Amniotic epithelial cell (primary cell): ENCODE data around the gene KRTAP1-4.
"Not testable (repeated sequence)": the region's sequence is repeated elsewhere in the genome, so short reads cannot be mapped to it uniquely, and the experiment has no call there.

Experiments
- DNase-seq: peaks from one replicate; pipeline ENCODE4 v3.0.0-alpha.2; 2010; ENCODE audit warnings: low read depth

The KRTAP1-4 gene

DNA sequence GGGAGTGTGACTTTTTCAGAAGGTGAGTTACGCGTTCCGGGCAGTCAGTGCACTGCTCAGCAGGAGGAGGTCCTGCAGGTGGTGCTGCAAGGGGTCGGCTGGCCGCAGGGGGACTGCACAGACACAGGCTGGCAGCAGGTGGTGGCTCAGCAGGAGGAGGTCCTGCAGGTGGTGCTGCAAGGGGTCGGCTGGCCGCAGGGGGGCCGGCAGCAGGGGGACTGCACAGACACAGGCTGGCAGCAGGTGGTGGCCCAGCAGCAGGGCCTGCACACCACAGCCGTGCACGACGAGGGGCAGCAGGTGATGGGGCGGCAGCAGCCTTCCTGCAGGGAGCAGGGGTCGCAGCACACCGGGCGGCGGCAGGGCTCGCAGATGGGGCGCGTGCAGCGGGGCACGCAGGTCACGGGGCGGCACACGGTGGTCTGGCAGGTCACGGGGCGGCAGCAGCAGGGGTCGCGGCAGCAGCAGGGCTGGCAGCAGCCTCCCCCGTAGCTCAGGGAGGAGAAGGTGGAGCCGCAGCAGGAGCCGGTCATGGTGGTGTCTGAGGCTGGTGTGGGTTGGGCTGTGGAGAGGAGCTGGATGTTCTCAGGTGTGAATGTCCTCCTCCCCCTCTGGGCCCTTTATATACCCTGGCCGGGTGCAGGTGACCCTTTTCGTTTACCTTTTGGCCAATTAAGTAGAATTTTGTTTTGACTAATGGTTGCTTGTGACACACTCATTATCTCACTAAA, 16.9 kb upstream of the KRTAP1-4 start, which contains the start of gene KRTAP2-1:
Gene KRTAP2-1, minus strand, starts transcription at position 582 of the 731 bp plus-strand sequence. Its CDS starts 49 bp downstream, at position 533.
- not testable (repeated sequence) for DNase-seq

DNA sequence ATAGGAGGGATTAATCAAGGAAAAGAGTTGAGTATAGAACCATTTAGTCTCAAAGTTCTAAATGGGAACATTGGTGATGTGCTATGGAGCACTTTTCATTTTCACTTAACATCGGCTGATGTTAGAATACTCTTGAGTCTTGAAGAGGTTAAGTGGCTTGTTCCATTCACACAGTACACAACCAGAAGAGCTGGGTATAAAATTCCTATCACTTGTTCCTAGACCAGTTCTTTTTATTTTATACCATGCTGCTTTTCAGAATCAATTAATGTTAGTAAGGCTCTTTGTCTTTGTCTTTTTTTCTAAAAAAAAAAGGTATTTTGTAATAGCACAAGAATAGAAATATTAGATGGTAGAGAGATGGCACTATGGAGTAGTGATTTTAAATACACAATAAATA, 13.0 kb upstream of the KRTAP1-4 start:
- DNase-seq = no peak

DNA sequence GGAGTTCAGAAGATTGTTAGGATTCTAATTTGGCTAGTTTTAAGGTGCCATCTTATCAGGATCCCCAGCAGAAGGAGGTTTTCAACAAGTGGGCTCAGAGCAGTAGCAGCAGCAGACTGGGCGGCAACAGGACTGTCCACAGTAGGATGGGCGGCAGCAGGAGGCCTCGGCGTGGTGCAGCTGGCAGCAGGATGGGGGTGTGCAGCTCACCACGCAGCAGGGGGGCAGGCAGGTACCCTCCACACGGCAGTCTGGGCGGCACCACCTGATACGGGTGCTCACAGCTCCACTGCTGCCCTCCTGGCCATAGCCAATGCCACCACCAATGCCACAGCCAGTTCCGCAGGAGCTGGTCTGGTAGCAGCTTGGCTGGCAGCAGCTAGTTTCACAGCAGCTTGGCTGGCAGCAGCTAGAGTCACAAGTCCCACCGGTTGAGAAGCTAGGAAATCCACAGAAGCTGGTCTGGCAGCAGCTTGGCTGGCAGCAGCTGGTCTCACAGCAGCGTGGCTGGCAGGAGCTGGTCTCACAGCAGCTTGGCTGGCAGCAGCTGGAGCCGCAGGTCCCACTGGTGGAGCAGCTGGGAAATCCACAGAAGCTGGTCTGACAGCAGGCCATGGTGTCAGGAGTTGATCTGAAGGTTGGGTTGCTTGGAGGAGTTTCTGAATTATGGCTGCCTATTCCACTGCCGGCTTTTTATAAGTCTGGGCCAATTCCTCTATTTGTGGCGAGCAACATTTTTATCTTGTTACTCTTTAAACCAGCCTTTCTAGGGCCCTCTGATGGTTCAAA, 11.0 kb upstream of the KRTAP1-4 start, which contains the start of gene KRTAP1-1:
Gene KRTAP1-1, minus strand, starts transcription at position 668 of the 789 bp plus-strand sequence. Its CDS starts 53 bp downstream, at position 615.
- not testable (repeated sequence) for DNase-seq

DNA sequence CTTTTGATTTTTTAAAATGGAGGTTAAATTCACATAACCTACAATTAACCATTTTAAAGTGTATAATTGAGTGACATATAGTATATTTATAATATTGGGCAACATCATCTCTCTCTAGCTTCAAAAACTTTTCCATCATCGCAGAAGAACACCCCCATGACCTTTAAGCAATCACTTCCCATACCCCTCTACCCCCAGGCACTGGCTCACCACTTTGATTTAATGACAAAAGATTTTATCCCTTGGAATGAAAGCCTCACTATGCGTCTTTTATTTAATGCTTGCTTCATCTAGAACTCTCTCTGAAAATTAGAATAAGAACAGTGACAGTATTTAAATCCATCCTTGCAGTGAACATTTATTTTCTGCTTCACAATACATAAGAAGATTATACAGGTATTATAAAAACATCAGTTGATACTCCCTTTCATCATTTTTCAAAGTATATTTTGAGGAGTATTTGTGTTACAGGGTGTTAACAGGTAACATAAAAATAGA, 7.9 kb upstream of the KRTAP1-4 start:
- no peak for DNase-seq

DNA sequence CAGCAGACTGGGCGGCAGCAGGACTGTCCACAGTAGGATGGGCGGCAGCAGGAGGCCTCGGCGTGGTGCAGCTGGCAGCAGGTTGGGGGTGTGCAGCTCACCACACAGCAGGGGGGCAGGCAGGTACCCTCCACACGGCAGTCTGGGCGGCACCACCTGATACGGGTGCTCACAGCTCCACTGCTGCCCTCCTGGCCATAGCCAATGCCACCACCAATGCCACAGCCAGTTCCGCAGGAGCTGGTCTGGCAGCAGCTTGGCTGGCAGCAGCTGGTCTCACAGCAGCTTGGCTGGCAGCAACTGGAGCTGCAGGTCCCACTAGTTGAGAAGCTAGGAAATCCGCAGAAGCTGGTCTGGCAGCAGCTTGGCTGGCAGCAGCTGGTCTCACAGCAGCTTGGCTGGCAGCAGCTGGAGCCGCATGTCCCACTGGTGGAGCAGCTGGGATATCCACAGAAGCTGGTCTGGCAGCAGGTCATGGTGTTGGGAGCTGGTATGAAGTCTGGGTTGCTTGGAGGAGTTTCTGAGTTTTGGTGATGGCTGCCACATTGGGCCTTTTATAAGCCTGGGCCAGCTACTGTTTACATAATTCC, 4.4 kb upstream of the KRTAP1-4 start, which contains the start of gene KRTAP1-3:
Gene KRTAP1-3, minus strand, starts transcription at position 529 of the 590 bp plus-strand sequence. Its CDS starts 53 bp downstream, at position 476.
- not testable (repeated sequence) for DNase-seq

DNA sequence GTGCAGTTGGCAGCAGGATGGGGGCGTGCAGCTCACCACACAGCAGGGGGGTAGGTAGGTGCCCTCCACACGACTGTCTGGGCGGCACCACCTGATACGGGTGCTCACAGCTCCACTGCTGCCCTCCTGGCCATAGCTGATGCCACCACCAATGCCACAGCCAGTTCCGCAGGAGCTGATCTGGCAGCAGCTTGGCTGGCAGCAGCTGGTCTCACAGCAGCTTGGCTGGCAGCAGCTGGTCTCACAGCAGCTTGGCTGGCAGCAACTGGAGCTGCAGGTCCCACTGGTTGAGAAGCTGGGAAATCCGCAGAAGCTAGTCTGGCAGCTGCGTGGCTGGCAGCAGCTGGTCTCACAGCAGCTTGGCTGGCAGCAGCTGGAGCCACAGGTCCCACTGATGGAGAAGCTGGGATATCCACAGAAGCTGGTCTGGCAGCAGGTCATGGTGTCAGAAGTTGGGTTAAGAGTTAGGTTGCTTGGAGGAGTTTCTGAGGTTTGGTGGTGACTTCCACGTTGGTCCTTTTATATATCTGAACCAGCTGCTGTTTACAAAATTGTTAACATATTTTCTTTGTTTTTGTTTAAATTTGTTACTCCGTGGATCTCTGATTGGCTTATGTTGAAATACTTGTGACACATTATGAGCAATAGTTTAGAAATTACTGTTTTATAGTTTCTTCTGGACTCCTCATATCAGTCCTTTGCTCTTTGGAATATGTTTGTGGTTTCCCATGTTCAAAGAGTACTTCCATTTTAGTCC, 3.1 kb downstream of the KRTAP1-4 start, which contains the start of gene KRTAP1-5:
Gene KRTAP1-5, minus strand, starts transcription at position 494 of the 757 bp plus-strand sequence. Its CDS starts 53 bp downstream, at position 441.
- peak; percentile 82 for DNase-seq

GRCh38 chr17:41024697-41025096, 5.3 kb downstream of the KRTAP1-4 start:
- DNase-seq = peak; percentile 21

DNA sequence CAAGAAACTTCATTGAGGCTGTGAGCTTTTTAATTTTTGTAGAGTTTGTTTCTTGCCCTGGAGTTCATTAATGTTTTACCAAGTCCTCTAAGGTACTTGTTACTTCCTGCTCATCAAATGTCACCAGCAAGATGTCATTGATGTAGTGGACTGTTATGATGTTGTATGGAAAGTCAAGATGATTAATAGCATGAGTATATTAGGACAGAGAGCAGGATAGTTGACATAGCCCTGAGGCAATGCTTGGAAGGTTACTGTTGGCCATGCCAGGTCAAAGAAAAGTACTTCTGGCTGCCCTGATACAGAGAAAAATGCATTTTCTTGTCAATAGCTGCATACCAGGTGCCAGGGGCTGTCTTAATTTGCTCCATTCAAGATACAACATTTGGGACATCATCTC, 9.7 kb downstream of the KRTAP1-4 start:
- no peak for DNase-seq

DNA sequence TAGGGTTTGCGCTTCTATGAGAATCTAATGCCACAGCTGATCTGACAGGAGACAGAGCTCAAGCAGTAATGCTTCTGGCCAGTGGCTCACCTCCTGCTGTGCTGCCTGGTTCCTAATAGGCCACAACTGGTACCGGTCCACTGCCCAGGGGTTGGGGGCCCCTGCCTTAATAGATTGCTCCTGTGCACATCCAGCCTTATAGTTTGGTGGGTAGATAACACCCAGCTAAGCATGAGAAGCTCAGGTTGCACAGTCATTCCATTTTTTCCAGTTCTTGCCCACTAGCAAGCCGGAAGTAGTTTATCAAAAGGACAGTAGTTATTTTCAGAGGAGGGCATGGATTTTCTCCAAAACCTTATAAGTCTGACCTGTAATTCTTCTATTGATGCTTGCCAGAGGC, 10.6 kb downstream of the KRTAP1-4 start:
- no peak for DNase-seq

DNA sequence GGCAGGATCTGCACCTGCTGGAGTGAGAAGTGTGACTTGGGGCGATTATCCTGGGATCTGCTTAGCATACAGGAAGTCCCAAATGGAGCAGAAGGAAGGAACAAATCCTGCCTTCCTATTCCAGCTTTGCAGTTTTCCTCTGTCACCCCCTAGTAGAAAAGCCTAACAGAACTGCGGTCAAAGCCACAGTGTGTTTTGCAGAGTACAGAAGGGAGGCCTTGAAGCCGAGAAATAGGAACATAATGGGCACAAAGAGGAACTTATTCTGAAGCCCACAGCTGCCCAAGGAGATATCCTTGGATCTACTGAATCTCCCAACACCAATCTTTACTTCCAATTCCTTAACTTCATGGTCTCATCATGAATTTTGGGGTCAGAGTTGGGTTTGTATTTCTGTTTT, 11.5 kb downstream of the KRTAP1-4 start:
- DNase-seq = no peak

DNA sequence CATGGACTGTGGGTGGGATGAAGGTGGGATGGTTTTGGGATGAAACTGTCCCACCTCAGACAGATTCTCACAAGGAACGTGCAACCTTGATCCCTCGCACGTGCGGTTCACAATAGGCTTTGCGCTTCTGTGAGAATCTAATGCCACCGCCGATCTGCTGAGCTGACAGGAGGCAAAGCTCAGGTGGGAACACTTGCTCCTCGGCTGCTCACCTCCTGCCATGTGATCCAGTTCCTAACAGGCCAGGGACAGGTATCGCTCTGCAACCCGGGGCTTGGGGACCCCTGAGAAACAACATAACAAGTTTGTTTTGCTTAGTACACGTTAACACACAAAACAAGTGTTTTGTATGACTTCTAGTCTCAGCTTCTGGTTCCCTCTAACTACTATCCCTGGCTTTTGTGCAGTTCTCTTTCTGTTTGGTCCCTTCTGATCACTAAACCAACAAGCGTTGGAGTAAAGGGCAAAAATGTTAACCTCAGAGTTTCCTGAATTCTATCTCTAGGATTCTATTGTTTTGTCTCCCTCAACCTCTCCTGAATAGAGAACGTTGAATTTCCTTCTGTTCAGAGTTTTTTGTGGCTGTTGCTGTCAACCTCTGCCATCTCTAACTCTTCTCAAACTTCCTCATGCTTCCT, 13.3 kb downstream of the KRTAP1-4 start:
- no peak for DNase-seq

GRCh38 chr17:41015454-41015853, 14.5 kb downstream of the KRTAP1-4 start:
- DNase-seq = no peak

GRCh38 chr17:41013606-41014005, 16.4 kb downstream of the KRTAP1-4 start:
- no peak for DNase-seq

GRCh38 chr17:41013181-41013580, 16.8 kb downstream of the KRTAP1-4 start:
- no peak for DNase-seq

GRCh38 chr17:41012326-41013120, 17.5 kb downstream of the KRTAP1-4 start:
- no peak for DNase-seq

GRCh38 chr17:41010441-41010840, 19.6 kb downstream of the KRTAP1-4 start:
- peak; percentile 63 for DNase-seq

GRCh38 chr17:41009936-41010335, 20.1 kb downstream of the KRTAP1-4 start:
- no peak for DNase-seq

- no peak for DNase-seq
Measured at GRCh38 chr17:41009301-41009760, 20.7 kb downstream of the KRTAP1-4 start.

DNA sequence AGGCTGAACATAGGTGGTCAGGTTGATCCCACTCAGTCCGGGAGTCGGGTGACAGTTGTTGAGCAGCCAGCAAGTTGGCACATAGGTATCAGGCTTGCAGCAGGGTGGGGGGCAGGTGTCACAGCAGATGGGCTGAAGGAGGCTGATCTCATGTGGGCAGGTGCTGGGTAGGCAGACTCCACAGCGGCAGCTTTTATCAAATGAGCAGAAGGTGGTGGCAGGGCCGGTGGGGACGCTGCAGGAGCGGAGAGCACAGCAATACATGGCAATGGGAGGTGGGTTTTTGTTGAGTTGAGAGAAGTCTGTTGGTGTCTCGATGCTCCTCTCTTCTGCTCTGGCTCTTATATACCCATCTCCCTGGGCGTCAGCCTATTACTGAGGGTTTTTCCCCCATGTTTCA, 21.2 kb downstream of the KRTAP1-4 start, which contains the start of gene KRTAP3-1:
Gene KRTAP3-1, minus strand, starts transcription at position 318 of the 400 bp plus-strand sequence. Its CDS starts 54 bp downstream, at position 264.
- DNase-seq = no peak

GRCh38 chr17:41004397-41004796, 25.6 kb downstream of the KRTAP1-4 start:
- no peak for DNase-seq
